Esophagus squamous epithelium (tissue), 4 donors: ENCODE results near the gene LDLRAP1.

Experiments
- CTCF ChIP-seq, 6 experiments: fragments of 450-650 bp in 4 of 6; fragments of 200-600 bp in 2 of 6; sonication (generic) in 2 of 6; IDR thresholded peaks; one replicate each; pipeline ENCODE4 v1.5.1; 2016 to 2019; ENCODE audit warnings: antibody characterized with exemption in 6 of 6, mild to moderate bottlenecking in 4 of 6, moderate library complexity in 4 of 6
- POLR2A ChIP-seq, 4 donors: fragments of 450-650 bp; IDR thresholded peaks; one replicate each; pipeline ENCODE4 v1.6.1; 2017; ENCODE audit warnings: antibody characterized with exemption in 4 of 4, mild to moderate bottlenecking in 4 of 4, moderate library complexity in 3 of 4

GRCh38 chr1:25519624-25520023, 23.8 kb upstream of the LDLRAP1 start:
- TF ChIP-seq CTCF (IDR thresholded peaks at IDR 0.05) (no peak), POLR2A (IDR thresholded peaks at IDR 0.05) (no peak)
